Naive thymus-derived CD4-positive, alpha-beta T cell (primary cell): ENCODE measurements around the gene APLP1. TPM values are rescaled to one million over a fixed set of nuclear protein-coding genes. Genes with fewer than 3 reads are reported as not detected.

Source experiments
- ATAC-seq: fragments of 150-1000 bp; cut with Tn5 transposase; 2 replicates; pipeline ENCODE4 v1.10.0; 2021; ENCODE audit warnings: mild to moderate bottlenecking, moderate library complexity
- CTCF ChIA-PET: fragments of 350-600 bp; sonication (Branson Sonifier 250); formaldehyde crosslinking; loops from one replicate; lab custom pipeline; 2021; ENCODE audit warnings: antibody characterized with exemption; lab: Charles Lee
- POLR2A ChIA-PET: fragments of 350-600 bp; sonication (Branson Sonifier 250); formaldehyde crosslinking; loops from one replicate; lab custom pipeline; 2021; ENCODE audit warnings: antibody characterized with exemption, inconsistent platforms; lab: Charles Lee
- DNase-seq, 9 donors: peaks; one replicate each; pipeline versions ENCODE4 v3.0.0 to v3.0.0-alpha.2; 2020 to 2022; ENCODE audit warnings: mixed read lengths in 1 of 9
- H3K27ac ChIP-seq: one replicate; pipeline ENCODE4 v1.7.0; 2013; ENCODE audit warnings: mild to moderate bottlenecking, low read depth, low read length, moderate library complexity
- H3K27me3 ChIP-seq, 2 donors: one replicate each; pipeline ENCODE4 v1.7.0; 2013; ENCODE audit warnings: low read length in 2 of 2, mild to moderate bottlenecking in 2 of 2, moderate library complexity in 2 of 2; ENCODE audit not compliant: control insufficient read depth in 2 of 2, insufficient read depth in 2 of 2
- H3K36me3 ChIP-seq, 3 experiments: 1 replicate in 2 of 3; 2 replicates in 1 of 3; pipeline ENCODE4 v1.7.0; 2013; ENCODE audit warnings: low read length in 3 of 3, mild to moderate bottlenecking in 3 of 3, moderate library complexity in 1 of 3; ENCODE audit not compliant: insufficient read depth in 3 of 3, control insufficient read depth in 2 of 3
- H3K4me1 ChIP-seq, 2 donors: one replicate each; pipeline ENCODE4 v1.7.0; 2013; ENCODE audit warnings: low read length in 2 of 2, mild to moderate bottlenecking in 2 of 2, moderate library complexity in 1 of 2; ENCODE audit not compliant: control insufficient read depth in 2 of 2, insufficient read depth in 2 of 2
- H3K4me3 ChIP-seq: 2 replicates; pipeline ENCODE4 v1.7.0; 2013; ENCODE audit warnings: mild to moderate bottlenecking, low read length
- H3K9me3 ChIP-seq, 3 experiments: 1 replicate in 2 of 3; 2 replicates in 1 of 3; pipeline ENCODE4 v1.7.0; 2013; ENCODE audit warnings: low read length in 3 of 3; ENCODE audit not compliant: control insufficient read depth in 2 of 3
- H3K27ac Mint-ChIP-seq, 9 donors: one replicate each; pipeline ENCODE4 v1.8.0; 2020 to 2022; ENCODE audit warnings: mixed read lengths in 9 of 9, mild to moderate bottlenecking in 8 of 9, moderate library complexity in 5 of 9, inconsistent platforms in 2 of 9
- H3K27me3 Mint-ChIP-seq, 5 donors: one replicate each; pipeline ENCODE4 v1.8.0; 2021 to 2022; ENCODE audit warnings: mixed read lengths in 5 of 5, mild to moderate bottlenecking in 1 of 5
- H3K36me3 Mint-ChIP-seq, 5 donors: one replicate each; pipeline ENCODE4 v1.8.0; 2020 to 2022; ENCODE audit warnings: mixed read lengths in 5 of 5, mild to moderate bottlenecking in 3 of 5, inconsistent platforms in 1 of 5
- H3K4me1 Mint-ChIP-seq, 7 donors: one replicate each; pipeline ENCODE4 v1.8.0; 2020 to 2022; ENCODE audit warnings: mixed read lengths in 7 of 7, mild to moderate bottlenecking in 3 of 7, inconsistent platforms in 1 of 7
- H3K4me3 Mint-ChIP-seq, 10 donors: one replicate each; pipeline ENCODE4 v1.8.0; 2020 to 2022; ENCODE audit warnings: mild to moderate bottlenecking in 10 of 10, mixed read lengths in 10 of 10, moderate library complexity in 6 of 10, inconsistent platforms in 2 of 10
- H3K9me3 Mint-ChIP-seq, 11 donors: one replicate each; pipeline ENCODE4 v1.8.0; 2020 to 2022; ENCODE audit warnings: mixed read lengths in 11 of 11, mild to moderate bottlenecking in 4 of 11, inconsistent platforms in 1 of 11, moderate library complexity in 1 of 11
- intact Hi-C, 2 donors: fragments of 100-400 bp; cut with micrococcal nuclease; formaldehyde crosslinking; loops; one replicate each; pipeline ENCODE4 v1.15.1; 2023
- polyA plus RNA-seq, 2 donors: library from polyadenylated mRNA; unstranded; fragments of 300-500 nt; fragmentation: Illumina TruSeq; gene quantifications; one replicate each; pipeline ENCODE4 v1.2.3, GENCODE V29; 2021
- total RNA-seq, 6 experiments: library from RNA in 5 of 6; stranded (reverse) in 5 of 6; gene quantifications; 1 replicate in 5 of 6; 2 replicates in 1 of 6; pipeline ENCODE4 v1.2.3 and lab custom pipeline; 2021 to 2026

The APLP1 gene
- total and polyA plus RNA-seq, 7 experiments from 2014 or later = 2.4 TPM; not detected in 6

- H3K4me3 Mint-ChIP-seq = peak overlapping the region; percentile 59 to 90 (median 79)
- peaks cover 6 to 25% of the 10 kb centered on the region in 2 donors for H3K27me3 ChIP-seq
- H3K27ac Mint-ChIP-seq = no peak overlapping the region
- H3K27ac ChIP-seq = no peak overlapping the region
- no peak overlapping the region for H3K4me3 ChIP-seq
- peaks cover 0 to 6% of the 10 kb centered on the region in 2 donors for H3K4me1 ChIP-seq
- H3K4me1 Mint-ChIP-seq = peaks cover 9 to 31% (median 21%) of the 10 kb centered on the region in 7 donors
- H3K36me3 ChIP-seq = no peaks in the 10 kb centered on the region
- peak; percentile 40 for ATAC-seq
- no peak for DNase-seq
- H3K36me3 Mint-ChIP-seq = peaks cover 0 to 14% (median 7%) of the 10 kb centered on the region in 5 donors
- ChIA-PET POLR2A (no interaction called here), CTCF (interaction anchor here (0.6 kb wide), 1 partner anchor 40 kb away, joined by 3 read pairs; no protein-coding TSS in a partner anchor)
- intact Hi-C loops = no loop called here
- H3K27me3 Mint-ChIP-seq = peaks cover 49 to 79% (median 60%) of the 10 kb centered on the region in 5 donors
- H3K9me3 ChIP-seq = no peaks in the 10 kb centered on the region
- peaks cover 0 to 19% (median 7%) of the 10 kb centered on the region in 11 donors for H3K9me3 Mint-ChIP-seq
These were observed 22.9 kb upstream of the APLP1 start for GRCh38 chr19:35845215-35846037.

GRCh38 chr19:35846038-35846668, 22.2 kb upstream of the APLP1 start:
- Mint-ChIP-seq H3K4me1 (peaks cover 9 to 31% (median 21%) of the 10 kb centered on the region in 7 donors), H3K27me3 (peaks cover 56 to 85% (median 67%) of the 10 kb centered on the region in 5 donors), H3K9me3 (peaks cover 0 to 19% (median 7%) of the 10 kb centered on the region in 11 donors), H3K27ac (no peak overlapping the region), H3K36me3 (peaks cover 0 to 14% (median 7%) of the 10 kb centered on the region in 5 donors), H3K4me3 (peak overlapping the region; percentile 44 to 80 (median 58))
- Histone ChIP-seq H3K4me1 (peaks cover 0 to 6% of the 10 kb centered on the region in 2 donors), H3K9me3 (no peaks in the 10 kb centered on the region), H3K27me3 (peaks cover 6 to 25% of the 10 kb centered on the region in 2 donors), H3K27ac (no peak overlapping the region), H3K36me3 (no peaks in the 10 kb centered on the region), H3K4me3 (no peak overlapping the region)
- ATAC-seq (no peak), DNase-seq (no peak)
- ChIA-PET CTCF (interaction anchor here (0.7 kb wide), 1 partner anchor 106 kb away, joined by 3 read pairs; no protein-coding TSS in a partner anchor), POLR2A (no interaction called here)
- intact Hi-C loops = no loop called here

DNA sequence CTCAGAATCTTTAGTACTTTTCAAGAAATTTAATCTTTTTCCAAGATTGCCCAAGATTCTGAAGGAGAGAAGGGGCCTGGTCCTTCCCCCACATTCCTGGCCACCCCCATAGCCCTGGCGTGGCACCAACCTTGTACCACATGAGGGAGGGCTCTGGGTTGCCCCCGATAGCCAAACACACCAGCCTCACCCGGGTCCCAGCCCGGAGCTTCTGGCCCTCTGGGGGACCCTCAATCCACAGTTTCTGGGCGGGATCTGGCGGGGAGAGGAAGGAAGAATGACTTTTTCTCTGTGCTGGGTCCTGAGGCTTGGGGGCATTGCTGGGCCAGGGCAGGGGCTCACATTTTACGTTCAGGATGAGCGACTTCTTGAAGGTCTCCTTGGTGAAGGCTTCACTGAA, 20.5 kb upstream of the APLP1 start:
- no peak overlapping the region for H3K27ac Mint-ChIP-seq
- H3K27me3 ChIP-seq = peaks cover 6 to 25% of the 10 kb centered on the region in 2 donors
- DNase-seq (no peak), ATAC-seq (no peak)
- peaks cover 0 to 8% (median 1%) of the 10 kb centered on the region in 5 donors for H3K36me3 Mint-ChIP-seq
- POLR2A ChIA-PET = no interaction called here
- H3K27me3 Mint-ChIP-seq = peaks cover 53 to 82% (median 68%) of the 10 kb centered on the region in 5 donors
- peak overlapping the region in 1 of 10 donors; percentile 38 for H3K4me3 Mint-ChIP-seq
- H3K9me3 Mint-ChIP-seq = peaks cover 0 to 10% (median 2%) of the 10 kb centered on the region in 11 donors
- H3K27ac ChIP-seq = no peak overlapping the region
- CTCF ChIA-PET = no interaction called here
- peaks cover 0 to 6% of the 10 kb centered on the region in 2 donors for H3K4me1 ChIP-seq
- no peak overlapping the region for H3K4me3 ChIP-seq
- no peaks in the 10 kb centered on the region for H3K9me3 ChIP-seq
- H3K36me3 ChIP-seq = no peaks in the 10 kb centered on the region
- H3K4me1 Mint-ChIP-seq = peaks cover 9 to 31% (median 23%) of the 10 kb centered on the region in 7 donors
- intact Hi-C loops = no loop called here

- ChIA-PET CTCF (no interaction called here), POLR2A (no interaction called here)
- Mint-ChIP-seq H3K9me3 (peaks cover 0 to 10% (median 0%) of the 10 kb centered on the region in 11 donors), H3K27ac (no peak overlapping the region), H3K4me1 (peaks cover 11 to 28% (median 23%) of the 10 kb centered on the region in 7 donors), H3K4me3 (no peak overlapping the region), H3K27me3 (peaks cover 47 to 81% (median 68%) of the 10 kb centered on the region in 5 donors), H3K36me3 (peaks cover 0 to 8% (median 0%) of the 10 kb centered on the region in 5 donors)
- intact Hi-C loops = no loop called here
- Histone ChIP-seq H3K9me3 (no peaks in the 10 kb centered on the region), H3K27ac (no peak overlapping the region), H3K27me3 (peaks cover 5 to 19% of the 10 kb centered on the region in 2 donors), H3K36me3 (no peaks in the 10 kb centered on the region), H3K4me3 (no peak overlapping the region), H3K4me1 (peaks cover 0 to 6% of the 10 kb centered on the region in 2 donors)
- DNase-seq = no peak
- no peak for ATAC-seq
These were observed 19.9 kb upstream of the APLP1 start for GRCh38 chr19:35848486-35848885.

- Mint-ChIP-seq H3K27ac (no peak overlapping the region), H3K4me3 (no peak overlapping the region), H3K4me1 (peaks cover 11 to 25% (median 23%) of the 10 kb centered on the region in 7 donors), H3K36me3 (peaks cover 0 to 8% (median 0%) of the 10 kb centered on the region in 5 donors), H3K27me3 (peaks cover 43 to 80% (median 64%) of the 10 kb centered on the region in 5 donors), H3K9me3 (peaks cover 0 to 10% (median 0%) of the 10 kb centered on the region in 11 donors)
- Histone ChIP-seq H3K9me3 (no peaks in the 10 kb centered on the region), H3K27ac (no peak overlapping the region), H3K4me1 (peaks cover 0 to 6% of the 10 kb centered on the region in 2 donors), H3K27me3 (peaks cover 0 to 15% of the 10 kb centered on the region in 2 donors), H3K36me3 (no peaks in the 10 kb centered on the region), H3K4me3 (no peak overlapping the region)
- CTCF ChIA-PET = no interaction called here
- POLR2A ChIA-PET = no interaction called here
- intact Hi-C loops = no loop called here
- no peak for ATAC-seq
- DNase-seq = no peak
These were observed 19.4 kb upstream of the APLP1 start for GRCh38 chr19:35848919-35849505.
